WTC11 (cell line): ENCODE data around the gene VEGFB. TPM values are rescaled to one million over a fixed set of nuclear protein-coding genes. Genes with fewer than 3 reads are reported as not detected.
A peak's percentile ranks its signal among the peaks of the same experiment; 100 is the strongest.

Experiments used
- ATAC-seq: fragments of 200-7000 bp; cut with Tn5 transposase; 2 replicates; pipeline ENCODE4 v1.10.0; 2021; ENCODE audit warnings: mild to moderate bottlenecking, moderate library complexity
- CTCF ChIA-PET: fragments of 300-600 bp; sonication (Branson Sonifier 250); formaldehyde crosslinking; loops from one replicate; lab custom pipeline; 2021; ENCODE audit warnings: antibody characterized with exemption; lab: Charles Lee
- POLR2A ChIA-PET: fragments of 350-600 bp; sonication (Branson Sonifier 250); formaldehyde crosslinking; loops from one replicate; lab custom pipeline; 2021; ENCODE audit warnings: antibody characterized with exemption; lab: Charles Lee
- DNase-seq: peaks from one replicate; pipeline ENCODE4 v3.0.0; 2021; ENCODE audit warnings: low spot score
- H3K27ac Mint-ChIP-seq: 2 replicates; pipeline ENCODE4 v1.8.0; 2021; ENCODE audit warnings: mixed read lengths
- H3K27me3 Mint-ChIP-seq: 2 replicates; pipeline ENCODE4 v1.8.0; 2021; ENCODE audit warnings: low read depth, mild to moderate bottlenecking, moderate library complexity, mixed read lengths
- H3K36me3 Mint-ChIP-seq: 2 replicates; pipeline ENCODE4 v1.8.0; 2021; ENCODE audit warnings: mixed read lengths
- H3K4me1 Mint-ChIP-seq: 2 replicates; pipeline ENCODE4 v1.8.0; 2022; ENCODE audit warnings: mixed read lengths
- H3K4me3 Mint-ChIP-seq: 2 replicates; pipeline ENCODE4 v1.8.0; 2021; ENCODE audit warnings: mild to moderate bottlenecking, moderate library complexity, mixed read lengths
- H3K9me3 Mint-ChIP-seq: 2 replicates; pipeline ENCODE4 v1.8.0; 2021; ENCODE audit warnings: mixed read lengths
- AFF4 ChIP-seq: sonication (generic); formaldehyde crosslinking; IDR thresholded peaks from 2 replicates; pipeline ENCODE4 v1.8.1; 2023; ENCODE audit warnings: mild to moderate bottlenecking, missing genetic modification reagents, borderline replicate concordance
- CDX4 ChIP-seq: fragments of 250-450 bp; sonication (Bioruptor Pico); IDR thresholded peaks from 2 replicates; pipeline ENCODE4 v1.9.0; 2021; ENCODE audit warnings: moderate library complexity, mild to moderate bottlenecking, inconsistent platforms, borderline replicate concordance
- CREM ChIP-seq: sonication (generic); formaldehyde crosslinking; IDR thresholded peaks from 2 replicates; pipeline ENCODE4 v1.8.1; 2022; ENCODE audit warnings: mild to moderate bottlenecking, missing genetic modification reagents, moderate library complexity
- CTCF ChIP-seq: fragments of 200-600 bp; IDR thresholded peaks from 2 replicates; pipeline ENCODE4 v1.8.0; 2022; ENCODE audit warnings: antibody characterized with exemption
- E2F4 ChIP-seq: sonication (generic); formaldehyde crosslinking; IDR thresholded peaks from 2 replicates; pipeline ENCODE4 v1.8.1; 2022; ENCODE audit warnings: low read depth, mild to moderate bottlenecking, moderate library complexity, missing genetic modification reagents, borderline replicate concordance
- FOXK1 ChIP-seq: sonication (generic); formaldehyde crosslinking; IDR thresholded peaks from 2 replicates; pipeline ENCODE4 v1.8.0; 2022; ENCODE audit warnings: mild to moderate bottlenecking, moderate library complexity, missing genetic modification reagents
- FOXP1 ChIP-seq: sonication (generic); formaldehyde crosslinking; IDR thresholded peaks from 2 replicates; pipeline ENCODE4 v1.8.0; 2022; ENCODE audit warnings: missing genetic modification reagents, mild to moderate bottlenecking, moderate library complexity, borderline replicate concordance
- GABPB1 ChIP-seq: sonication (generic); formaldehyde crosslinking; IDR thresholded peaks from 2 replicates; pipeline ENCODE4 v1.8.1; 2023; ENCODE audit warnings: mild to moderate bottlenecking, missing genetic modification reagents
- MXD4 ChIP-seq: fragments of 250-450 bp; sonication (Bioruptor Pico); IDR thresholded peaks from 2 replicates; pipeline ENCODE4 v1.8.0; 2021; ENCODE audit warnings: mild to moderate bottlenecking, moderate library complexity, borderline replicate concordance
- MYBL2 ChIP-seq: sonication (generic); formaldehyde crosslinking; IDR thresholded peaks from 2 replicates; pipeline ENCODE4 v1.8.1; 2023; ENCODE audit warnings: mild to moderate bottlenecking, moderate library complexity, missing genetic modification reagents
- NR1H2 ChIP-seq: sonication (generic); formaldehyde crosslinking; IDR thresholded peaks from 2 replicates; pipeline ENCODE4 v1.9.0; 2021; ENCODE audit warnings: mild to moderate bottlenecking, moderate library complexity, missing genetic modification reagents
- NR2C2 ChIP-seq: sonication (generic); formaldehyde crosslinking; IDR thresholded peaks from 2 replicates; pipeline ENCODE4 v1.8.0; 2022; ENCODE audit warnings: mild to moderate bottlenecking, missing genetic modification reagents
- NR3C1 ChIP-seq: sonication (generic); formaldehyde crosslinking; conservative IDR thresholded peaks from 2 replicates; pipeline ENCODE4 v1.8.1; 2023; ENCODE audit warnings: low read depth, mild to moderate bottlenecking, missing genetic modification reagents
- RELA ChIP-seq: sonication (generic); formaldehyde crosslinking; IDR thresholded peaks from 2 replicates; pipeline ENCODE4 v1.8.1; 2022; ENCODE audit warnings: missing genetic modification reagents, mild to moderate bottlenecking, borderline replicate concordance
- SMAD3 ChIP-seq: sonication (generic); formaldehyde crosslinking; IDR thresholded peaks from 2 replicates; pipeline ENCODE4 v1.8.0; 2022; ENCODE audit warnings: missing genetic modification reagents, mild to moderate bottlenecking, borderline replicate concordance
- SP1 ChIP-seq: sonication (generic); formaldehyde crosslinking; conservative IDR thresholded peaks from 2 replicates; pipeline ENCODE4 v1.8.1; 2022; ENCODE audit warnings: missing genetic modification reagents
- ZNF396 ChIP-seq: fragments of 250-450 bp; sonication (Bioruptor Pico); IDR thresholded peaks from 2 replicates; pipeline ENCODE4 v1.8.0; 2021; ENCODE audit warnings: mild to moderate bottlenecking, moderate library complexity, borderline replicate concordance
- ZNF423 ChIP-seq: fragments of 250-450 bp; sonication (Bioruptor Pico); IDR thresholded peaks from 2 replicates; pipeline ENCODE4 v2.1.2; 2022; ENCODE audit warnings: mild to moderate bottlenecking, moderate library complexity
- total RNA-seq: library from RNA; stranded (reverse); gene quantifications from 3 replicates; pipeline ENCODE4 v1.2.3, GENCODE V29; 2021

VEGFB gene
- total RNA-seq, 1 experiment from 2014 or later = 51.7 TPM

- no peak for TF ChIP-seq GABPB1 (CRISPR knock-in tag)
- no peak for TF ChIP-seq CTCF
Measured at GRCh38 chr11:64196626-64197025, 37.8 kb upstream of the VEGFB start (continued).

GRCh38 chr11:64198511-64198910 lies 35.9 kb upstream of the VEGFB start:
- POLR2A ChIA-PET = no interaction called here
- H3K9me3 Mint-ChIP-seq = no peaks in the 10 kb centered on the region

GRCh38 chr11:64201543-64201942 lies 32.8 kb upstream of the VEGFB start:
- CTCF ChIA-PET = no interaction called here
- H3K4me3 Mint-ChIP-seq = no peak overlapping the region
- no peaks in the 10 kb centered on the region for H3K9me3 Mint-ChIP-seq
- H3K27ac Mint-ChIP-seq = peak overlapping the region; percentile 37
- no peak for DNase-seq
- no peaks in the 10 kb centered on the region for H3K27me3 Mint-ChIP-seq
- no peak for ATAC-seq
- H3K4me1 Mint-ChIP-seq = peaks cover 6% of the 10 kb centered on the region
- TF ChIP-seq E2F4 (CRISPR knock-in tag) (no peak), SMAD3 (CRISPR knock-in tag) (no peak), MYBL2 (CRISPR knock-in tag) (no peak), MXD4 (CRISPR knock-in tag) (no peak), NR3C1 (CRISPR knock-in tag) (no peak), CREM (no peak)
- TF ChIP-seq, all 79 proteins: peak for 0
- POLR2A ChIA-PET = no interaction called here
- H3K36me3 Mint-ChIP-seq = peaks cover 76% of the 10 kb centered on the region

More at GRCh38 chr11:64198511-64198910, 35.9 kb upstream of the VEGFB start:
- TF ChIP-seq RELA (CRISPR knock-in tag) (no peak), ZNF423 (CRISPR knock-in tag) (no peak), NR2C2 (CRISPR knock-in tag) (no peak), FOXP1 (CRISPR knock-in tag) (no peak), GABPB1 (CRISPR knock-in tag) (no peak), NR3C1 (CRISPR knock-in tag) (no peak), NR1H2 (CRISPR knock-in tag) (no peak), FOXK1 (CRISPR knock-in tag) (no peak), AFF4 (no peak), SP1 (no peak), CDX4 (CRISPR knock-in tag) (no peak), ZNF396 (CRISPR knock-in tag) (no peak)
- DNase-seq = no peak
- Mint-ChIP-seq H3K4me3 (no peak overlapping the region), H3K27ac (no peak overlapping the region), H3K4me1 (no peaks in the 10 kb centered on the region), H3K36me3 (peaks cover 92% of the 10 kb centered on the region), H3K27me3 (no peaks in the 10 kb centered on the region)
- ATAC-seq = no peak
- CTCF ChIA-PET = no interaction called here
